ENCODE measurements around the gene LDAH. TPM values are rescaled to one million over a fixed set of nuclear protein-coding genes. Genes with fewer than 3 reads are reported as not detected.

LDAH gene
- total RNA-seq, 1 donor from 2014 or later: 35.9 TPM

- peak overlapping the region; percentile 42 for H3K4me3 Mint-ChIP-seq (ENCODE audit: low read depth)
- DNase-seq (ENCODE audit: low spot score): no peak
- H3K27ac Mint-ChIP-seq: no peak overlapping the region
- H3K4me1 Mint-ChIP-seq (ENCODE audit: low read depth): no peaks in the 10 kb centered on the region
- intact Hi-C loops (cut with micrococcal nuclease): loop anchor here (5.0 to 10.0 kb wide), 2 partner anchors 449 to 1313 kb away; no protein-coding TSS in a partner anchor
- no peaks in the 10 kb centered on the region for H3K36me3 Mint-ChIP-seq (ENCODE audit: low read depth)
- H3K27me3 Mint-ChIP-seq (ENCODE audit: low read depth): peaks cover 73% of the 10 kb centered on the region
- H3K9me3 Mint-ChIP-seq: no peaks in the 10 kb centered on the region
Observed at GRCh38 chr2:20665243-20666004, 157.5 kb downstream of the LDAH start.

- Mint-ChIP-seq H3K9me3 (no peaks in the 10 kb centered on the region), H3K27me3 (ENCODE audit: low read depth) (peaks cover 71% of the 10 kb centered on the region), H3K27ac (no peak overlapping the region), H3K4me1 (ENCODE audit: low read depth) (no peaks in the 10 kb centered on the region), H3K4me3 (ENCODE audit: low read depth) (no peak overlapping the region), H3K36me3 (ENCODE audit: low read depth) (no peaks in the 10 kb centered on the region)
- DNase-seq (ENCODE audit: low spot score): no peak
- intact Hi-C loops (cut with micrococcal nuclease): loop anchor here (5.0 to 10.0 kb wide), 3 partner anchors 450 to 1312 kb away; no protein-coding TSS in a partner anchor
Observed at GRCh38 chr2:20664431-20665242, 158.3 kb downstream of the LDAH start.

GRCh38 chr2:20664071-20664390 is 158.9 kb downstream of the LDAH start:
- Mint-ChIP-seq H3K27me3 (ENCODE audit: low read depth) (peaks cover 70% of the 10 kb centered on the region), H3K9me3 (no peaks in the 10 kb centered on the region), H3K36me3 (ENCODE audit: low read depth) (no peaks in the 10 kb centered on the region), H3K4me3 (ENCODE audit: low read depth) (no peak overlapping the region), H3K27ac (no peak overlapping the region), H3K4me1 (ENCODE audit: low read depth) (no peaks in the 10 kb centered on the region)
- intact Hi-C loops (cut with micrococcal nuclease): loop anchor here (5.0 to 10.0 kb wide), 2 partner anchors 451 to 653 kb away; no protein-coding TSS in a partner anchor
- no peak for DNase-seq (ENCODE audit: low spot score)

- no peak overlapping the region for H3K27ac Mint-ChIP-seq
- intact Hi-C loops (cut with micrococcal nuclease): loop anchor here (5.0 to 10.0 kb wide), 2 partner anchors 451 to 654 kb away; no protein-coding TSS in a partner anchor
Observed at GRCh38 chr2:20663196-20664070, 159.5 kb downstream of the LDAH start.

GRCh38 chr2:20662308-20662937 is 160.5 kb downstream of the LDAH start:
- no peaks in the 10 kb centered on the region for H3K36me3 Mint-ChIP-seq (ENCODE audit: low read depth)
- no peak overlapping the region for H3K27ac Mint-ChIP-seq
- intact Hi-C loops (cut with micrococcal nuclease): loop anchor here (5.0 to 10.0 kb wide), 2 partner anchors 452 to 655 kb away; no protein-coding TSS in a partner anchor
- H3K27me3 Mint-ChIP-seq (ENCODE audit: low read depth): peaks cover 63% of the 10 kb centered on the region
- DNase-seq (ENCODE audit: low spot score): no peak
- H3K4me1 Mint-ChIP-seq (ENCODE audit: low read depth): no peaks in the 10 kb centered on the region
- no peaks in the 10 kb centered on the region for H3K9me3 Mint-ChIP-seq
- H3K4me3 Mint-ChIP-seq (ENCODE audit: low read depth): no peak overlapping the region

More at GRCh38 chr2:20663196-20664070, 159.5 kb downstream of the LDAH start:
- Mint-ChIP-seq H3K4me3 (ENCODE audit: low read depth) (no peak overlapping the region), H3K36me3 (ENCODE audit: low read depth) (no peaks in the 10 kb centered on the region), H3K4me1 (ENCODE audit: low read depth) (no peaks in the 10 kb centered on the region), H3K27me3 (ENCODE audit: low read depth) (peaks cover 68% of the 10 kb centered on the region), H3K9me3 (no peaks in the 10 kb centered on the region)
- DNase-seq (ENCODE audit: low spot score): no peak

- intact Hi-C loops (cut with micrococcal nuclease): loop anchor here (1.0 to 10.0 kb wide), 3 partner anchors 302 to 656 kb away; no protein-coding TSS in a partner anchor
- H3K27me3 Mint-ChIP-seq (ENCODE audit: low read depth): peaks cover 65% of the 10 kb centered on the region
- H3K9me3 Mint-ChIP-seq: no peaks in the 10 kb centered on the region
- H3K27ac Mint-ChIP-seq: no peak overlapping the region
- peak; percentile 55 for DNase-seq (ENCODE audit: low spot score)
- no peaks in the 10 kb centered on the region for H3K36me3 Mint-ChIP-seq (ENCODE audit: low read depth)
- H3K4me1 Mint-ChIP-seq (ENCODE audit: low read depth): no peaks in the 10 kb centered on the region
- H3K4me3 Mint-ChIP-seq (ENCODE audit: low read depth): no peak overlapping the region
Observed at GRCh38 chr2:20661421-20662307, 161.2 kb downstream of the LDAH start.

- H3K27me3 Mint-ChIP-seq (ENCODE audit: low read depth): peaks cover 65% of the 10 kb centered on the region
- intact Hi-C loops (cut with micrococcal nuclease): loop anchor here (1.0 to 10.0 kb wide), 3 partner anchors 303 to 657 kb away; no protein-coding TSS in a partner anchor
Observed at GRCh38 chr2:20660506-20661420, 162.1 kb downstream of the LDAH start.

GRCh38 chr2:20657522-20658235 is 165.2 kb downstream of the LDAH start:
- H3K9me3 Mint-ChIP-seq: no peaks in the 10 kb centered on the region
- H3K36me3 Mint-ChIP-seq (ENCODE audit: low read depth): no peaks in the 10 kb centered on the region
- H3K27ac Mint-ChIP-seq: no peak overlapping the region
- DNase-seq (ENCODE audit: low spot score): no peak
- peaks cover 51% of the 10 kb centered on the region for H3K27me3 Mint-ChIP-seq (ENCODE audit: low read depth)
- H3K4me3 Mint-ChIP-seq (ENCODE audit: low read depth): no peak overlapping the region
- intact Hi-C loops (cut with micrococcal nuclease): no loop called here
- H3K4me1 Mint-ChIP-seq (ENCODE audit: low read depth): no peaks in the 10 kb centered on the region

More at GRCh38 chr2:20660506-20661420, 162.1 kb downstream of the LDAH start:
- H3K27ac Mint-ChIP-seq: no peak overlapping the region
- H3K9me3 Mint-ChIP-seq: no peaks in the 10 kb centered on the region
- no peak for DNase-seq (ENCODE audit: low spot score)
- H3K4me3 Mint-ChIP-seq (ENCODE audit: low read depth): no peak overlapping the region
- H3K4me1 Mint-ChIP-seq (ENCODE audit: low read depth): no peaks in the 10 kb centered on the region
- H3K36me3 Mint-ChIP-seq (ENCODE audit: low read depth): no peaks in the 10 kb centered on the region

GRCh38 chr2:20656561-20656960 is 166.3 kb downstream of the LDAH start:
- DNase-seq (ENCODE audit: low spot score): no peak
- peaks cover 41% of the 10 kb centered on the region for H3K27me3 Mint-ChIP-seq (ENCODE audit: low read depth)
- H3K4me3 Mint-ChIP-seq (ENCODE audit: low read depth): no peak overlapping the region
- no peaks in the 10 kb centered on the region for H3K36me3 Mint-ChIP-seq (ENCODE audit: low read depth)
- H3K9me3 Mint-ChIP-seq: no peaks in the 10 kb centered on the region
- intact Hi-C loops (cut with micrococcal nuclease): no loop called here
- peaks cover 1% of the 10 kb centered on the region for H3K4me1 Mint-ChIP-seq (ENCODE audit: low read depth)
- no peak overlapping the region for H3K27ac Mint-ChIP-seq

GRCh38 chr2:20654535-20654813 is 168.4 kb downstream of the LDAH start:
- intact Hi-C loops (cut with micrococcal nuclease): loop anchor here (5.0 kb wide), 3 partner anchors 168 to 752 kb away; partner anchors contain the start of genes LAPTM4A, LDAH and TTC32
- Mint-ChIP-seq H3K27me3 (ENCODE audit: low read depth) (peaks cover 28% of the 10 kb centered on the region), H3K4me3 (ENCODE audit: low read depth) (no peak overlapping the region), H3K9me3 (no peaks in the 10 kb centered on the region), H3K27ac (no peak overlapping the region), H3K36me3 (ENCODE audit: low read depth) (no peaks in the 10 kb centered on the region), H3K4me1 (ENCODE audit: low read depth) (peaks cover 13% of the 10 kb centered on the region)
- DNase-seq (ENCODE audit: low spot score): no peak

All from activated T-helper 2 cell treated with anti-CD3 and anti-CD28 coated beads, Interferon-gamma antibody, Interleukin-2, Interleukin-4, amounts not matched to agents 10 μg/mL and 5 μg/mL and 100 μg/mL, durations not matched to agents 14 hours and 24 hours and 36 hours (primary cell).